ENCODE data around the gene SMARCA2.
"Not testable (repeated sequence)": the region's sequence is repeated elsewhere in the genome, so short reads cannot be mapped to it uniquely, and the experiment has no call there.

SMARCA2 gene

GRCh38 chr9:2134391-2134790 lies 119.2 kb downstream of the SMARCA2 start:
- in situ Hi-C loops (cut with MboI; ENCODE audit: low sequenced_read_pairs): no loop called here

- in situ Hi-C loops (cut with MboI; ENCODE audit: low sequenced_read_pairs): no loop called here
These were observed 123.5 kb downstream of the SMARCA2 start for GRCh38 chr9:2138646-2139045.

- in situ Hi-C loops (cut with MboI; ENCODE audit: low sequenced_read_pairs): no loop called here
These were observed 125.6 kb downstream of the SMARCA2 start for GRCh38 chr9:2140600-2141223.

GRCh38 chr9:2142212-2142611 lies 127.1 kb downstream of the SMARCA2 start:
- in situ Hi-C loops (cut with MboI; ENCODE audit: low sequenced_read_pairs): no loop called here

- in situ Hi-C loops (cut with MboI; ENCODE audit: low sequenced_read_pairs): no loop called here
These were observed 129.5 kb downstream of the SMARCA2 start for GRCh38 chr9:2144619-2145018.

- in situ Hi-C loops (cut with MboI; ENCODE audit: low sequenced_read_pairs): no loop called here
These were observed 130.6 kb downstream of the SMARCA2 start for GRCh38 chr9:2145746-2146145.

- in situ Hi-C loops (cut with MboI; ENCODE audit: low sequenced_read_pairs): not testable (repeated sequence)
These were observed 131.6 kb downstream of the SMARCA2 start for GRCh38 chr9:2146700-2147099.

- in situ Hi-C loops (cut with MboI; ENCODE audit: low sequenced_read_pairs): no loop called here
These were observed 135.2 kb downstream of the SMARCA2 start for GRCh38 chr9:2150338-2150737.

GRCh38 chr9:2151171-2151570 lies 136.0 kb downstream of the SMARCA2 start:
- in situ Hi-C loops (cut with MboI; ENCODE audit: low sequenced_read_pairs): no loop called here

GRCh38 chr9:2152966-2153629 lies 138.0 kb downstream of the SMARCA2 start:
- in situ Hi-C loops (cut with MboI; ENCODE audit: low sequenced_read_pairs): no loop called here

GRCh38 chr9:2153630-2154217 lies 138.6 kb downstream of the SMARCA2 start:
- in situ Hi-C loops (cut with MboI; ENCODE audit: low sequenced_read_pairs): no loop called here

GRCh38 chr9:2154731-2155130 lies 139.6 kb downstream of the SMARCA2 start:
- in situ Hi-C loops (cut with MboI; ENCODE audit: low sequenced_read_pairs): no loop called here

- in situ Hi-C loops (cut with MboI; ENCODE audit: low sequenced_read_pairs): no loop called here
These were observed 140.8 kb downstream of the SMARCA2 start for GRCh38 chr9:2155966-2156365.

- in situ Hi-C loops (cut with MboI; ENCODE audit: low sequenced_read_pairs): no loop called here
These were observed 142.3 kb downstream of the SMARCA2 start for GRCh38 chr9:2157277-2158110.

- in situ Hi-C loops (cut with MboI; ENCODE audit: low sequenced_read_pairs): no loop called here
These were observed 143.0 kb downstream of the SMARCA2 start for GRCh38 chr9:2158111-2158610.

- in situ Hi-C loops (cut with MboI; ENCODE audit: low sequenced_read_pairs): no loop called here
These were observed 143.8 kb downstream of the SMARCA2 start for GRCh38 chr9:2158766-2159430.

- in situ Hi-C loops (cut with MboI; ENCODE audit: low sequenced_read_pairs): no loop called here
These were observed 144.6 kb downstream of the SMARCA2 start for GRCh38 chr9:2159521-2160454.

- in situ Hi-C loops (cut with MboI; ENCODE audit: low sequenced_read_pairs): no loop called here
These were observed 146.5 kb downstream of the SMARCA2 start for GRCh38 chr9:2161661-2162060.

GRCh38 chr9:2163231-2163885 lies 148.2 kb downstream of the SMARCA2 start:
- in situ Hi-C loops (cut with MboI; ENCODE audit: low sequenced_read_pairs): no loop called here
